ENCODE results near the gene TEX44.
A peak's percentile ranks its signal among the peaks of the same experiment; 100 is the strongest.

TEX44 gene

GRCh38 chr2:231605607-231606091 is 13.0 kb downstream of the TEX44 start:
- DNase-seq, result no peak

- no peak for DNase-seq
Observed at GRCh38 chr2:231606941-231607340, 14.3 kb downstream of the TEX44 start.

- no peak for DNase-seq
Observed at GRCh38 chr2:231611273-231612108, 18.8 kb downstream of the TEX44 start.

GRCh38 chr2:231612109-231612455 is 19.4 kb downstream of the TEX44 start:
- peak; percentile 76 for DNase-seq

GRCh38 chr2:231612456-231613330 is 20.0 kb downstream of the TEX44 start:
- DNase-seq, result peak; percentile 96

- no peak for DNase-seq
Observed at GRCh38 chr2:231613331-231613662, 20.6 kb downstream of the TEX44 start.

GRCh38 chr2:231613663-231614558 is 21.2 kb downstream of the TEX44 start:
- DNase-seq, result peak; percentile 92

- DNase-seq, result no peak
Observed at GRCh38 chr2:231614559-231615057, 21.9 kb downstream of the TEX44 start.

- no peak for DNase-seq
Observed at GRCh38 chr2:231615058-231615671, 22.5 kb downstream of the TEX44 start.

GRCh38 chr2:231616296-231616695 is 23.6 kb downstream of the TEX44 start:
- DNase-seq, result no peak

- no peak for DNase-seq
Observed at GRCh38 chr2:231617059-231617926, 24.6 kb downstream of the TEX44 start.

- no peak for DNase-seq
Observed at GRCh38 chr2:231621051-231621879, 28.6 kb downstream of the TEX44 start.

- no peak for DNase-seq
Observed at GRCh38 chr2:231622963-231623362, 30.3 kb downstream of the TEX44 start.

- DNase-seq, result no peak
Observed at GRCh38 chr2:231626449-231626848, 33.8 kb downstream of the TEX44 start.

- no peak for DNase-seq
Observed at GRCh38 chr2:231627384-231628120, 34.9 kb downstream of the TEX44 start.

GRCh38 chr2:231632559-231633142 is 40.0 kb downstream of the TEX44 start:
- no peak for DNase-seq

- DNase-seq, result no peak
Observed at GRCh38 chr2:231633241-231633976, 40.7 kb downstream of the TEX44 start.

GRCh38 chr2:231634412-231634811 is 41.7 kb downstream of the TEX44 start:
- no peak for DNase-seq

Data from NCI-H226 (cell line).